GM12872 (cell line): ENCODE results near the gene CPLANE2.

Source experiments
- CTCF ChIP-seq: IDR thresholded peaks from 3 replicates; pipeline ENCODE4 v1.5.1; 2011; ENCODE audit warnings: low read depth, mild to moderate bottlenecking, low read length, moderate library complexity; ENCODE audit not compliant: insufficient read depth

CPLANE2 gene

GRCh38 chr1:16236511-16237342 is at the start of gene CPLANE2:
Gene CPLANE2 (minus strand): TSS chr1:16237183. CDS start chr1:16236742, 441 bp downstream.
- TF ChIP-seq CTCF, result no peak

GRCh38 chr1:16286122-16286521 is 49.1 kb upstream of the CPLANE2 start:
- TF ChIP-seq CTCF, result no peak

DNA sequence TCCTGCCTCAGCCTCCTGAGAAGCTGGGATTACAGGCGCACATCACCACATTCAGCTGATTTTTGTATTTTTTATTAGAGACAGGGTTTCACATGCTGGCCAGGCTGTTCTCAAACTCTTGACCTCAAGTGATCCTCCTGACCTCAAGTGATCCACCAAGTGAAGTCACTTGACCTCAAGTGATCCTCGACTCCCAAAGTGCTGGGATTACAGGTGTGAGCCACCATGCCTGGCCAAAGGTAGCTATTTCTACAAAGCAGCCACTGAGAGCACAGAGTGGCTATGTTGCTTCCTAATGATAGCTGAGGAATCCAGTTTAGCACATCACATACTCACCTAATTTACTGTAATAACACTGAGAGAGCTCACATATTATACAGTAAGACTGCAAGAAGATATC is 44.8 kb upstream of the CPLANE2 start:
- TF ChIP-seq CTCF, result no peak

DNA sequence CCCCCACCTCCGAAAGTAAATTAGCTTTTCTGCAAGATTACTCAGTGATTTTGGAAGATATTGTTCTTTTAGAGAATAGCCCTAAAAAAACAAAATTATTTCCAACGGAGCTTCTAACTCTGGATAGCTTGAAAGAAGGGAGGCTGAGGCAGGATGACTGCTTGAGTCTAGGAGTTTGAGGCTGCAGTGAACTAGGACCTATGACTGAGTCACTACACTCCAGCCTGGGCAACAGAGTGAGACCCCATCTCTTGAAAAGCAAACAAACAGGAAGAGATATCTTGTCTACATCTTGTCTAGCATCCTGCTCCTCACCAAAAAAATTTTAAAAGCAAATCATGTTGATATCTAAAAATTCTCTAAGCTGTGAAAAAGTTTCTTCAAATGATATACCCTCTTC is 42.2 kb upstream of the CPLANE2 start:
- no peak for TF ChIP-seq CTCF

- TF ChIP-seq CTCF, result no peak
Measured at GRCh38 chr1:16276302-16277030, 39.5 kb upstream of the CPLANE2 start.

GRCh38 chr1:16275591-16275990 is 38.6 kb upstream of the CPLANE2 start:
- TF ChIP-seq CTCF, result no peak

DNA sequence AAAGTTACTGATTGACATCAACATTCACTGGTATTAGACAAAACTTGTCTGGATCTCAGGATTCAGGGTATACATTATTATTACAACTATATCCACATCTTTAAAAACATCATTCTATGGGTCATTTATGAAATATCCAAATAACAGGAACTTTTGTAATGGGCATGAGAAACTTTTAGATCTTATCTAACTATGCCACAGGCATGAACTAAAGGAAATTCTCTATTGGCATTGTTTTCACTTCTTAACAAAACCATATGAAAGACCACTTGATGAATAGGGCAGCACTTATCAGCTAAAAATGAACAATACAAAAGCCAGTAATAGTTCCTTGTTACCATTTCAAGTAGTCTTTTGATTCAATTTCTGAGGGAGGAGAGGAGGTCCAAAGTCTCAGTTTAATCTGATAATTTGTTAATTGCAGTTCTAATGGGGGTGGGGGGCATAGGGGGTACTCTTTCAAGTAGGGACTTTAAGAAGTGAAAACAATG is 30.8 kb upstream of the CPLANE2 start:
- TF ChIP-seq CTCF, result no peak
